ENCODE measurements around the gene HYAL1. TPM values are rescaled to one million over a fixed set of nuclear protein-coding genes. Genes with fewer than 3 reads are reported as not detected.
"Not testable (repeated sequence)": the region's sequence is repeated elsewhere in the genome, so short reads cannot be mapped to it uniquely, and the experiment has no call there.

HYAL1 gene
- total RNA-seq, 4 donors from 2014 or later: 1.8 to 8.9 (median 4.8) TPM

GRCh38 chr3:50318163-50318562, 14.8 kb upstream of the HYAL1 start:
- H3K27ac ChIP-seq: peak overlapping the region; percentile 93 to 98 (median 96)
- 72% methylated on average over 7 of the region's 11 CpGs; no CpG with 5 or more reads in 1 of the 2 donors for WGBS, 2 donors
- no peak for TF ChIP-seq POLR2A (IDR thresholded peaks at IDR 0.05)
- TF ChIP-seq CTCF (IDR thresholded peaks at IDR 0.05): no peak
- DNase-seq: no peak
- H3K36me3 ChIP-seq: peaks cover 0 to 39% (median 11%) of the 10 kb centered on the region in 3 donors
- H3K9me3 ChIP-seq: no peaks in the 10 kb centered on the region
- H3K4me1 ChIP-seq: peaks cover 58 to 93% (median 63%) of the 10 kb centered on the region in 3 donors
- H3K27me3 ChIP-seq: no peaks in the 10 kb centered on the region
- intact Hi-C loops (cut with DNase I): no loop called here
- H3K4me3 ChIP-seq: peak overlapping the region in 2 of 4 donors; percentile 91 to 98

- Histone ChIP-seq H3K4me3 (peak overlapping the region in 2 of 4 donors; percentile 19 to 91), H3K9me3 (no peaks in the 10 kb centered on the region), H3K27me3 (no peaks in the 10 kb centered on the region), H3K36me3 (peaks cover 0 to 39% (median 11%) of the 10 kb centered on the region in 3 donors), H3K27ac (peak overlapping the region; percentile 93 to 98 (median 96)), H3K4me1 (peaks cover 51 to 90% (median 56%) of the 10 kb centered on the region in 3 donors)
- 40 to 71% methylated on average over 1 of the region's 6 CpGs for WGBS, 2 donors
- TF ChIP-seq POLR2A (IDR thresholded peaks at IDR 0.05) (no peak), CTCF (IDR thresholded peaks at IDR 0.05) (no peak)
- intact Hi-C loops (cut with DNase I): no loop called here
- no peak for DNase-seq
Measured at GRCh38 chr3:50317300-50317699, 13.9 kb upstream of the HYAL1 start.

- TF ChIP-seq POLR2A (IDR thresholded peaks at IDR 0.05) (peak in 3 of 4 donors; percentile 60 to 73 (median 64)), CTCF (IDR thresholded peaks at IDR 0.05) (peak in 1 of 6 experiments; percentile 16)
- intact Hi-C loops (cut with DNase I): no loop called here
- Histone ChIP-seq H3K27me3 (no peaks in the 10 kb centered on the region), H3K36me3 (peaks cover 0 to 39% (median 11%) of the 10 kb centered on the region in 3 donors), H3K27ac (peak overlapping the region; percentile 93 to 98 (median 96)), H3K4me3 (peak overlapping the region in 2 of 4 donors; percentile 6 to 19), H3K4me1 (peaks cover 46 to 90% (median 51%) of the 10 kb centered on the region in 3 donors), H3K9me3 (no peaks in the 10 kb centered on the region)
- no peak for DNase-seq
- WGBS, 2 donors: 27 to 38% methylated on average over 2 to 4 of the region's 9 CpGs
Measured at GRCh38 chr3:50316657-50317242, 13.4 kb upstream of the HYAL1 start.

GRCh38 chr3:50314816-50315215, 11.4 kb upstream of the HYAL1 start:
- Histone ChIP-seq H3K27ac (peak overlapping the region; percentile 0 to 98 (median 44)), H3K4me1 (peaks cover 36 to 88% (median 42%) of the 10 kb centered on the region in 3 donors), H3K36me3 (peaks cover 0 to 35% (median 11%) of the 10 kb centered on the region in 3 donors), H3K4me3 (no peak overlapping the region), H3K27me3 (no peaks in the 10 kb centered on the region), H3K9me3 (no peaks in the 10 kb centered on the region)
- TF ChIP-seq POLR2A (IDR thresholded peaks at IDR 0.05) (no peak), CTCF (IDR thresholded peaks at IDR 0.05) (no peak)
- no peak for DNase-seq
- WGBS, 2 donors: 93 to 96% methylated on average over 4 of the region's 4 CpGs
- intact Hi-C loops (cut with DNase I): no loop called here

- TF ChIP-seq POLR2A (IDR thresholded peaks at IDR 0.05): no peak
- no peak for TF ChIP-seq CTCF (IDR thresholded peaks at IDR 0.05)
- Histone ChIP-seq H3K27ac (peak overlapping the region; percentile 0 to 98 (median 44)), H3K36me3 (peaks cover 0 to 30% (median 11%) of the 10 kb centered on the region in 3 donors), H3K4me3 (no peak overlapping the region), H3K27me3 (no peaks in the 10 kb centered on the region), H3K4me1 (peaks cover 31 to 88% (median 38%) of the 10 kb centered on the region in 3 donors), H3K9me3 (no peaks in the 10 kb centered on the region)
- 73 to 75% methylated on average over 1 of the region's 3 CpGs for WGBS, 2 donors
- intact Hi-C loops (cut with DNase I): no loop called here
- DNase-seq: no peak
Measured at GRCh38 chr3:50314342-50314741, 11.0 kb upstream of the HYAL1 start.

- intact Hi-C loops (cut with DNase I); H3K27ac ChIP-seq; H3K4me3 ChIP-seq; DNase-seq; H3K36me3 ChIP-seq; H3K27me3 ChIP-seq; H3K9me3 ChIP-seq: not testable (repeated sequence)
- H3K4me1 ChIP-seq: peaks cover 8 to 65% (median 15%) of the 10 kb centered on the region in 3 donors
- no CpG with 5 or more reads among the region's 32 CpGs for WGBS, 2 donors
Measured at GRCh38 chr3:50312041-50312440, 8.7 kb upstream of the HYAL1 start.

All from esophagus squamous epithelium (tissue), 5 donors.